ENCODE data around the gene CRYGN. TPM values are rescaled to one million over a fixed set of nuclear protein-coding genes. Genes with fewer than 3 reads are reported as not detected.

The CRYGN gene
- total RNA-seq, 2 experiments from 2014 or later: not detected

DNA sequence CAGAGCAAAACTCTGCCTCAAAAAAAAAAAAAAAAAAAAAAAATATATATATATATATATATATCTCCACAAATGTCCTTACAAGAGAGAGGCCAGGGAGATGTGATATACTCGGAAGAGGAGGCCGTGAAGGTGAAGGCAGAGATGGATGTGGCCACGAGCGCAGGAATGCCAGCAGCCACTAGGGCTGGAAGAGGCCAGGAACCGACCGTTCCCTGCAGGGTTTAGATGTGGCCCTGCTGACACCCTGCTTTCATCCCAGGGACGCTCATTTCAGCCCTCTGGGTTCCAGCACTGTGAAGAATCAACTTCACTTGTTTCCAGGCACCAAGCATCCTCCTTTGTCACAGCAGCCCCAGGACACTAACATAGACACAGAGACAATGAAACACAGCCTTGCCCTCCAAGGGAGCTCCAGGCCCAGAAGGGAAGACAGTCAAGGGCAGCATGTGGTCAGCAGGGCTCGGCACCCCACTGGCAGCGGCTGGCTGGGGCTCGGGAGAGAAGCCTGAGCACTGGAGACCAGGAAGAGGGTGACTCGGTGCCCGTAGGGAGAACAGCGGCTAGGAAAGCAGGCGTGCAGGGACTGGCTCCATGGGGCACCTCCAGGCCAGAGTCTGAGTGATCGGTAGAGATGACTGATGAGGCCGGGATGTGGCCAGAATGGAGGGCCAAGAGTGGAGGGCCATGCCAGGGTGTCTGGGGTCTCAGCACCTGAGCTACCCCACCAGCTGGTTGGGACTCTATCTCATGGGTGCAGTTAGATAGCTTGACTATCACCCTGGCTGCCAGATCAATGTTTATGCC lies 37.7 kb downstream of the CRYGN start:
- no peaks in the 10 kb centered on the region for H3K27me3 Mint-ChIP-seq
- CTCF ChIA-PET: no interaction called here
- H3K36me3 Mint-ChIP-seq: no peaks in the 10 kb centered on the region
- no peak overlapping the region for H3K27ac Mint-ChIP-seq
- peaks cover 12% of the 10 kb centered on the region for H3K4me1 Mint-ChIP-seq
- peaks cover 4% of the 10 kb centered on the region for H3K9me3 Mint-ChIP-seq (ENCODE audit: low read depth)
- no peak for ATAC-seq
- no peak overlapping the region for H3K4me3 Mint-ChIP-seq
- DNase-seq: no peak

DNA sequence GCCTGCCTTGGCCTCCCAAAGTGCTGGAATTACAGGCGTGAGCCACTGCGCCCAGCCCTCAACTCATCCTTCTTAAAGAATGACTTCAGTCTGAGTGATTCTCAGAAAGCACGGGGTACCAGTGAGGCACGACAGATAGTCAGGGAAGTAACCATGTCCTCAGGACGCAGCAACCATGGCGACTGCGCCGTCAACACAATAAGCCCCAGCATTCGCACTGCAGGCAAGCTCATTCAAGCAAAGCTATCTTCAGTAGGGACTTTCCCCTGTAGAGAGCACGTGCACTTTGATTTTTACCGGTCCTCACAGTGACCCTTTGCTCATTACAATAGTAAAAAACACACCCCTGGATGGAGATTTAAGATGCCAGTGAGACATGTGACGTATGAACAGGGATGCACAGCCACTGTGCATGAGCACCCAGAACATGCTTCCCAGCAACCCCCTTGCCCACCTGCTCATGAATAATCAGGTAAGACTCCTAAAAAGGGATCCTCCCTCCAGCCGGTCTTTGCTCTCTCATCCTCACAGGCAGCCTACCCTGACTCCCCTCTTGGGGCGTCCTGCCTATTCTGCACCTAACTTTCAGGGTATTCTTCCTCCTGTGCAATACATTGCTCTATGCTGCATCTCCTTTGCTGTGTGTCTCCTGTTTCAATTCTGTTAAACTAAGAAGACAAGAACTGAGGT lies 39.2 kb downstream of the CRYGN start:
- DNase-seq: no peak
- no peak overlapping the region for H3K27ac Mint-ChIP-seq
- no peak overlapping the region for H3K4me3 Mint-ChIP-seq
- CTCF ChIA-PET: interaction anchor here (1.4 kb wide), 1 partner anchor 48 kb away, joined by 5 read pairs; no protein-coding TSS in a partner anchor
- H3K4me1 Mint-ChIP-seq: peaks cover 14% of the 10 kb centered on the region
- ATAC-seq: no peak
- H3K36me3 Mint-ChIP-seq: no peaks in the 10 kb centered on the region
- H3K9me3 Mint-ChIP-seq (ENCODE audit: low read depth): peaks cover 4% of the 10 kb centered on the region
- H3K27me3 Mint-ChIP-seq: no peaks in the 10 kb centered on the region

DNA sequence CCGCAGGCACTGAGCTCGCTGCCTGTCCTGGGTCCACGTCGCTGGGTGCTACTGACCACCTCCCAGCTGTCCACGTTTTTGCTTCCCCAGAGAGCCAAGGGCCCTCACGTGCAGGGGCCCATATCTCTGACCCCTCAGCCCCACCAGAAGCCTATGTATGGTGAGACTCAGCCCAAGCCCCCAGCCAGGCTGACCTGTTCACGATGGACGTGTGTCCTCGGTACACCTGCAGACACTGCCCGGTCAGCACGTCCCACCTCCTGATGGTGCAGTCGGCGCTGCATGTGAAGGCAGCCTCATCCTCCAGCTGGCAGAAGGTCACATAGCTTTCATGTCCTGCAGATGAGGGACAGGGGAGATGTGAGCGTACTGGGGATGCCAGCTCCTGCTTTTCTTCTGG lies 40.0 kb downstream of the CRYGN start:
- Mint-ChIP-seq H3K36me3 (no peaks in the 10 kb centered on the region), H3K9me3 (ENCODE audit: low read depth) (peaks cover 4% of the 10 kb centered on the region), H3K27me3 (no peaks in the 10 kb centered on the region), H3K27ac (no peak overlapping the region), H3K4me1 (peaks cover 14% of the 10 kb centered on the region), H3K4me3 (no peak overlapping the region)
- DNase-seq (no peak), ATAC-seq (no peak)
- CTCF ChIA-PET: interaction anchor here (0.9 to 1.4 kb wide), 2 partner anchors 31 to 48 kb away, joined by 3 to 5 read pairs; no protein-coding TSS in a partner anchor

DNA sequence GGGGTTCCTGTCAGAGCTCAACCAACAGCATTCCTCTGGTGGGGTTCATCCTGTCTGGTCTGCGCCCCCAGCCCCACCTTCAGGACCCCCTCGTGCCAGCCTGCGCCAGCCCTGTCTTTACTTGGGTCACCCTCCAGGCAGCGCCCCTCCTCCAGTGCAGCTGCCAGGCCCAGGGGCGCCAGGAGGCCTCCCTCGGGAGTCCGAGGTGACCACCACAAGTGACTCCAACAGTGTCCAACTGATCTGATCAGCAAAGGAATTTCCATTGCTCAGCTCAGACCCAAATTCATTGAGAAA lies 40.7 kb downstream of the CRYGN start:
- Mint-ChIP-seq H3K9me3 (ENCODE audit: low read depth) (peaks cover 4% of the 10 kb centered on the region), H3K4me3 (no peak overlapping the region), H3K36me3 (no peaks in the 10 kb centered on the region), H3K27me3 (no peaks in the 10 kb centered on the region), H3K4me1 (peaks cover 13% of the 10 kb centered on the region), H3K27ac (no peak overlapping the region)
- DNase-seq (no peak), ATAC-seq (no peak)
- CTCF ChIA-PET: interaction anchor here (0.9 to 1.4 kb wide), 2 partner anchors 31 to 49 kb away, joined by 3 to 5 read pairs; no protein-coding TSS in a partner anchor

DNA sequence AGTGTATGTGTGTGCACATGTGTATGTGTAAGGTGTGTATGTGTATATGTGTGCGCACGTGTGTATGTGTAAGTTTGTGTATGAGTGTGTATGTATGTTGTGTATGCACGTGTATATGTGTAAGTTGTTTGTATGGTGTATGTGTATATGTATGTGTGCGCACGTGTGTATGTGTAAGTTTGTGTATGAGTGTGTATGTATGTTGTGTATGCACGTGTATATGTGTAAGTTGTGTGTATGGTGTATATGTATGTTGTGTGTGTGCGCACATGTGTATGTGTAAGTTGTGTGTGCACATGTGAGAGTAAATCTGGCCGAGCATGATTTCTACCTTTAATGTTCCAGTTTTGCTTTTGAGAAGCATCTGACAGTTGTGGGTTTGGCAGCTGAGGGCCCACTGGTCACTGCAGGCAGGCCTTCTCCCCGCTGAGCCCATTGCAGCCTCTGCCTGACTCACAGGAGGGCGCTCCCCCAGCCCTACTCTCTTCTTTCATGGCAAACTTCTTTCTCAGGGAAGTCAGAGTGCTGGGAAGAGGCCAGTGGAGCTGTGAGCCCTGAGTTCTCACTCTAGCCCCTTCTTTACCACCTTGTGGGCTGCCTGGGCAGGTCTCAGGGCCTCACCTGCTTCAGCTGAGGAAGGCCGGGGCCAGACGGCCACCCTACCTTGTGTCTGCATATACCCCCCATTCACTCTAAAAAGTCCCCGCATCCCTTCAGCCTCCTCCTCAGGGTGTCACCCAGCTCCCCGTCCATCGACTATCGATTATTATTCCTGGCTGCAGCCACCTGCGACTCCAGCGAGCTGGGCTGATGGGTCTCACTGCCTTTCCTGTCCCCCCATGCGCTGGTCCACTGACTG lies 41.3 kb downstream of the CRYGN start:
- DNase-seq (no peak), ATAC-seq (peak; percentile 40)
- CTCF ChIA-PET: interaction anchor here (0.9 to 1.4 kb wide), 2 partner anchors 30 to 50 kb away, joined by 3 to 5 read pairs; no protein-coding TSS in a partner anchor
- Mint-ChIP-seq H3K36me3 (no peaks in the 10 kb centered on the region), H3K9me3 (ENCODE audit: low read depth) (peaks cover 4% of the 10 kb centered on the region), H3K4me1 (peaks cover 8% of the 10 kb centered on the region), H3K27ac (no peak overlapping the region), H3K27me3 (no peaks in the 10 kb centered on the region), H3K4me3 (no peak overlapping the region)

DNA sequence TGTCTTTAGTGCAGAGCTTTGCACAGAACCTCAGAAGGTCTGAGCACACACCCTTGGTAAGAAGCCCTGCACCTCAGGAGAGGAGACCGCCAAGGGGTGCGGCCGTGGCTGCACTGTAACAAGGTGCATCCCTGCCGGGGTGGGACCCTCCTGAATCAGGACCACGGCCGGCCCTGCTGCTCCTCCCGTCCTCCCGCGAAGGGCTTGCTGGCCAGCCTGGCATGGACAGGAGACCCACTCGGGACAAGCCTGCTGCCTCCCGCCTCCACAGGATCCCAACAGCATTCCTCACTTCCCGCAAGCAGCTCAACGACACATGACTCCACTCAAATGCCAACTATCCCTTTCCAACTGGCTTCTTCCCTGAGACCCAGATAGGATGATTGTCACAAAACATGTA lies 42.9 kb downstream of the CRYGN start:
- Mint-ChIP-seq H3K27ac (no peak overlapping the region), H3K9me3 (ENCODE audit: low read depth) (peaks cover 4% of the 10 kb centered on the region), H3K27me3 (no peaks in the 10 kb centered on the region), H3K4me3 (no peak overlapping the region), H3K36me3 (no peaks in the 10 kb centered on the region), H3K4me1 (peaks cover 8% of the 10 kb centered on the region)
- ATAC-seq: no peak
- DNase-seq: no peak
- CTCF ChIA-PET: interaction anchor here (0.7 kb wide), 1 partner anchor 30 kb away, joined by 3 read pairs; no protein-coding TSS in a partner anchor

DNA sequence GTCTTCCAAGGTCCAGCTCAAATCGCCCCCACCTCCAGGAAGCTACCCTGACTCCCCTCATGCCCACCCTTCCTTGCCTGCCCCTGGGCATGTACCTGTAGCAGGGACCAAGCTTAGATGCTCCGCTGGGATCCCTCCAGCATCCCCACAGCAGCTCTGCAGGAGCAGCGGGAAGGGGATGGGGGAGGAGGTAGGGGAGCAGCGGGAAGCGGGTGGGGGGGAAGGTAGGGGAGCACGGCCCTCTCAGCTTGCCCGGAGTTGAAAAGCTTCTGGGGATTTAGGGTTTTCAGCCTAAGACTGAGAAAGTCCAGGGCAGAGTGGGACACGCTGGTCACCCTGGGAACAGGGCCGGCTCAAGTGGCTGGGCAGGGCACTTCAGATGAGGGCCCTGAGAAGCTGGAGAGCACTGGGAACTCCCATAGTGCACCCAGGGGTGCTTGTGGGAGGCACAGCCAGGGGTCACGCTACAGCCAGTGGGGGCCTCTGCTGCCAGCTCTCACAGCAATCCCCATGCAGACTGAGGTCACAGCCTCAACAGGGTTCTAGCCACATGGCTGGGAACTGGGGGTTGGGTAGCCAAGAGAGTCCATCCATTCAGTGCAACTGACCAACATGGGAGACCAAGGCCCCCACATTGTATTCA lies 43.5 kb downstream of the CRYGN start:
- peaks cover 4% of the 10 kb centered on the region for H3K9me3 Mint-ChIP-seq (ENCODE audit: low read depth)
- CTCF ChIA-PET: interaction anchor here (0.7 to 1.3 kb wide), 2 partner anchors 27 to 30 kb away, joined by 3 read pairs; no protein-coding TSS in a partner anchor
- H3K4me3 Mint-ChIP-seq: no peak overlapping the region
- H3K36me3 Mint-ChIP-seq: no peaks in the 10 kb centered on the region
- H3K27me3 Mint-ChIP-seq: no peaks in the 10 kb centered on the region
- ATAC-seq (no peak), DNase-seq (no peak)
- H3K27ac Mint-ChIP-seq: no peak overlapping the region
- peaks cover 8% of the 10 kb centered on the region for H3K4me1 Mint-ChIP-seq

DNA sequence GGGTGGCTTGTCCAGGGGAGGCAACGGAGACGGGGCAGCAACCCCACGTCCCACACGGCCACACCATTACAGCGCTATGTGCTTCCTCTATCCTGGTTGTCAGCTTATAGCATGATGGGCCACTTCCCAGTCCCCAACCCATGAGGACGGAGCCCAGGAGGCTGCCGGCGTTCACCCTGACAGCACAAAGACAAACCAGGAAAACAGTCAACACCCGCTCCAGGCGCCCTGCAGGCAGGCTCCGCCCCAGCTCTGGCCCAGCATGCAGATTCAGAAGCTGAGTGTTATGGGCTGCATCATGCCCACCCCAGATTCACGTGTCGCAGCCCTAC lies 44.9 kb downstream of the CRYGN start:
- no peak overlapping the region for H3K4me3 Mint-ChIP-seq
- ATAC-seq (no peak), DNase-seq (no peak)
- no peaks in the 10 kb centered on the region for H3K27me3 Mint-ChIP-seq
- H3K9me3 Mint-ChIP-seq (ENCODE audit: low read depth): peaks cover 4% of the 10 kb centered on the region
- CTCF ChIA-PET: no interaction called here
- H3K4me1 Mint-ChIP-seq: peaks cover 8% of the 10 kb centered on the region
- H3K36me3 Mint-ChIP-seq: no peaks in the 10 kb centered on the region
- no peak overlapping the region for H3K27ac Mint-ChIP-seq

DNA sequence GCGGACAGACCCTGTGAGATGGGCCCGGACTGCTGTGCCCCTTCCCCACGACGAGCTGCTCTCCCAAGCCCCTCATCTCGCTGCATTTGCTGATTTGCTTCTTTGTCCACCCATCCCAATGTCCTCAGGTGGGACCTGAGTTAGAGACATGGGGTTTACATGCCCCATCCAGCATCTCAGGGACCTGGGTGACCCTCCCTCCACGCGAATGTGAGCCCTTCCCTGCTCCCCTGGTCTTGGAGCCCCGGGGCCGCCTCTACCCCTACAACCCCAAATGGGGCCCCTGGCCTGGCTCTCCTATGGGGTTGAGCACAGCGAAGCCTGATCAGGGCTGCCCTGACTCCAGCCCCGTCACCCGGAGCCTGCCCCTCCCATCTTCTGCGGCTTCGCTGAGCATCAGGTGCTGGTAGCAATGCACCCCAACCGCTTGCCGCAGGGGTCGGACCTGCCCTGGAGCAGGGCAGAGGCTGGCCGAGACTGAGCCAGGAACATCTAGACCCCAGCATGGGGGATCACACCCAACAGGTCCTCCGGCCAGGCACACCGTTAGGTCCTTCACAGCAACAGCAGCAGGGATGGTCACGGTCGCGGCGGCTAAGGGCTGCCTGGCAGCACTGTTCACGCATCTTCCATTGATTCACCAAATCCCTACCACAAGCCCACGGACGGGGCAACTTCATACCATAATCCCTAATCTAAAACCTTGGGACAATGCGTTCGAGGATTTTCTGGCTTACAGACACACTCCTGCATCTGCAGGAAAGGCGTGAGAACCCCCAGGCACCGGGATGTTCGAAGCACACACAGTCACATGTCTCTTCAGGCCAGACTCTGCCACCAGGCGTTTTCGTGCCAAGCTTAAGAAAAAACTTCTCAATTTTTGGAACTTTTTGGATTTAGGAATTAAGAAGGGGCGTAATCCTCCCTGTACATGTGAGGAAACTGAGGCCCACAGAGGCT lies 45.6 kb downstream of the CRYGN start:
- Mint-ChIP-seq H3K4me1 (peaks cover 8% of the 10 kb centered on the region), H3K27me3 (no peaks in the 10 kb centered on the region), H3K27ac (no peak overlapping the region), H3K4me3 (no peak overlapping the region), H3K9me3 (ENCODE audit: low read depth) (peaks cover 4% of the 10 kb centered on the region), H3K36me3 (no peaks in the 10 kb centered on the region)
- DNase-seq (no peak), ATAC-seq (no peak)
- CTCF ChIA-PET: interaction anchor here (1.0 kb wide), 1 partner anchor 54 kb away, joined by 3 read pairs; no protein-coding TSS in a partner anchor

DNA sequence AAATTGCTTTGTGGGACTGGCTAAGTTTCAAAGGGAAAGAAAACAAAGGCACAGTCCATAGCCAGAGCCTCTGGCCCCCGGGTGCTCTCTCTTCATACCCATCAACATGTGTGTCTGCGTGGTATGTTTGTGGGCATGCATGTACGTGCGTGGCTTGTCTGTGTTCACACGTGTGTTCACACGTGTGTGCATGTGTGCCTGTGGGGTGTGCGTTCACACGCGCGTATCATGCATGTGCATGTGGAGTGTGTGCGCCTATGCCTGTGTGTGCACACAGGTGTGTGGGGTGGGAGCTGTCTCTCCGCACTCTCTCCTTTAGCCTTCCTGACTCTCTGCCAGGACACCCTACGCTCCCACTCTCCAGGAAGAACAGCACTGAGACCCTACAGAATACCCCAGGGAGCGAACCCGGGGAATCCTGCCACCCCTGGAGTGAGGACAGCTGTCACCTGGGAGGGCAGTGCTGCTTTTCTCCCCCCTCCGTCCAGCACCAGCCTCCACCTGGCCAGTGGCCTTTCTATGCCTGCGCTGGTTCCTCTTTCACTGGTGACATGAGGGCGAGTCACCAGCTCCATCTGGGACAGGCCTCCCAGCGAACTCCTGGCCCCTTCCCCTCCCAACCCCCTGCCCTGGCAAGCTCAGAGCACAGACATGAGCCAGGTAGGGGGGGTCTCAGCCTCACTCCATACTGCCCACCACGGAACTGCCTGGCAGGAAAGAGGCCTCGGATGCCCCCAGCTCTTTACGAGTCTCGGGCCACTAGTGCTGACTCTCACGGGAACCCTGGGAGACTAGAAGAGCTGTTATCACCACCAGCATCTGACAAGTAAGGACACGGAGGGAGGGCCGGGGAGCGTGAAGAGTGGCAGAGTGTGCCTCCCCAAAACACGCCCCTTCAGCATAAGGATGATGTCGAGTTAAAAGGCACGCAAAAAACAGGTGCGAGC lies 46.6 kb downstream of the CRYGN start:
- CTCF ChIA-PET: interaction anchor here (1.0 kb wide), 1 partner anchor 55 kb away, joined by 3 read pairs; no protein-coding TSS in a partner anchor
- no peaks in the 10 kb centered on the region for H3K36me3 Mint-ChIP-seq
- peaks cover 4% of the 10 kb centered on the region for H3K9me3 Mint-ChIP-seq (ENCODE audit: low read depth)
- no peaks in the 10 kb centered on the region for H3K27me3 Mint-ChIP-seq
- H3K27ac Mint-ChIP-seq: no peak overlapping the region
- H3K4me3 Mint-ChIP-seq: no peak overlapping the region
- DNase-seq: no peak
- no peak for ATAC-seq
- peaks cover 8% of the 10 kb centered on the region for H3K4me1 Mint-ChIP-seq

DNA sequence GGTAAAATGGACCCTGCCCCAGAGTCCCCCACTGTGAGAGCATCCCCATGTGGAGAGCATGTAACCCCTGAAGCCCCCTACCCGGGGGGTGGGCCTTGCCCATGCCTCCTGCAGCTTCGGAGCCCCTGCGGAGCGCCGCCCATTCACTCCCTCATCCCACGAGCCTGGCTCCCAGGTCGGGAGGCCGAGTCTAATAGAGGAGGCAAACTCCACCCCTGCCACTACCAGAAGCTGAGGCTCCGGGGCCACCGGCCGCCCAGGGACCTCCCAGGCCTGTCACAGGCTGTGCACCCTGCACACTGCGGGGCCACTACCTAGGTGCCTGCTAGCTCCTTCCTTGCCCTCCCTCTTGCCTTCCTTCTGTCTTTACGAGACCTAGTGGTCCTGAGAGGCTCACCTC lies 47.5 kb downstream of the CRYGN start:
- H3K9me3 Mint-ChIP-seq (ENCODE audit: low read depth): no peaks in the 10 kb centered on the region
- DNase-seq: no peak
- no peaks in the 10 kb centered on the region for H3K27me3 Mint-ChIP-seq
- no peak for ATAC-seq
- H3K4me1 Mint-ChIP-seq: peaks cover 3% of the 10 kb centered on the region
- CTCF ChIA-PET: no interaction called here
- no peak overlapping the region for H3K4me3 Mint-ChIP-seq
- no peak overlapping the region for H3K27ac Mint-ChIP-seq
- H3K36me3 Mint-ChIP-seq: no peaks in the 10 kb centered on the region

Measured in activated CD8-positive, alpha-beta memory T cell treated with anti-CD3 and anti-CD28 coated beads, Interleukin-2, amount 10 ng/mL, durations not matched to agents 7 days and 5 days (primary cell).